Activated T-cell treated with anti-CD3 and anti-CD28 coated beads for 1 hour (primary cell): ENCODE measurements around the gene TGFB3.

Experiments
- DNase-seq: peaks from one replicate; pipeline ENCODE4 v3.0.0-alpha.2; 2020; ENCODE audit warnings: low read depth

The TGFB3 gene

GRCh38 chr14:75986439-75986765 lies 4.6 kb upstream of the TGFB3 start:
- DNase-seq = no peak

- DNase-seq = peak; percentile 87
Measured at GRCh38 chr14:75985618-75986438, 4.0 kb upstream of the TGFB3 start, which contains the start of gene IFT43. IFT43 (plus strand) TSS chr14:75985763; CDS start chr14:75985787, 24 bp downstream.

GRCh38 chr14:75984674-75985073 lies 2.9 kb upstream of the TGFB3 start:
- no peak for DNase-seq

- no peak for DNase-seq
Measured at GRCh38 chr14:75983019-75983358, 1.2 kb upstream of the TGFB3 start.

- DNase-seq = peak; percentile 68
Measured at GRCh38 chr14:75982266-75983018, 647 bp upstream of the TGFB3 start.

- DNase-seq = no peak
Measured at GRCh38 chr14:75980856-75981255, 939 bp downstream of the TGFB3 start.

GRCh38 chr14:75979648-75980565 lies 1.9 kb downstream of the TGFB3 start:
- no peak for DNase-seq

- DNase-seq = no peak
Measured at GRCh38 chr14:75979071-75979571, 2.7 kb downstream of the TGFB3 start.

GRCh38 chr14:75978249-75978731 lies 3.5 kb downstream of the TGFB3 start:
- no peak for DNase-seq

GRCh38 chr14:75977582-75977943 lies 4.2 kb downstream of the TGFB3 start:
- DNase-seq = no peak

GRCh38 chr14:75976826-75977581 lies 4.8 kb downstream of the TGFB3 start:
- DNase-seq = no peak

- DNase-seq = no peak
Measured at GRCh38 chr14:75972801-75973421, 8.9 kb downstream of the TGFB3 start.

- DNase-seq = no peak
Measured at GRCh38 chr14:75971509-75971908, 10.3 kb downstream of the TGFB3 start.

- no peak for DNase-seq
Measured at GRCh38 chr14:75970989-75971388, 10.8 kb downstream of the TGFB3 start.

- DNase-seq = no peak
Measured at GRCh38 chr14:75969891-75970290, 11.9 kb downstream of the TGFB3 start.

GRCh38 chr14:75969126-75969525 lies 12.7 kb downstream of the TGFB3 start:
- no peak for DNase-seq

- DNase-seq = no peak
Measured at GRCh38 chr14:75968456-75968855, 13.3 kb downstream of the TGFB3 start.

- DNase-seq = no peak
Measured at GRCh38 chr14:75967866-75968265, 13.9 kb downstream of the TGFB3 start.

GRCh38 chr14:75961662-75962061 lies 20.1 kb downstream of the TGFB3 start:
- DNase-seq = no peak

- no peak for DNase-seq
Measured at GRCh38 chr14:75960231-75960630, 21.6 kb downstream of the TGFB3 start.

GRCh38 chr14:75959031-75959430 lies 22.8 kb downstream of the TGFB3 start:
- no peak for DNase-seq
